K562 (cell line): ENCODE results near the gene KLHL18. TPM values are rescaled to one million over a fixed set of nuclear protein-coding genes. Genes with fewer than 3 reads are reported as not detected.

Experiments
- ATAC-seq: fragments of 200-7000 bp; cut with Tn5 transposase; 3 replicates; pipeline ENCODE4 v1.9.1; 2020; ENCODE audit warnings: moderate library complexity
- BruUV-seq: library from RNA; stranded (reverse); fragments of 400-500 nt; replicated peaks from 2 replicates; lab custom pipeline; 2021; lab: Mats Ljungman, UMichigan
- CTCF ChIA-PET: fragments of 300-600 bp; formaldehyde crosslinking; extraction: SDS; loops from one replicate; lab custom pipeline; 2021; ENCODE audit warnings: low intra/inter-chr PET ratio; lab: Yijun Ruan, JAX
- POLR2A ChIA-PET: fragments of 300-600, 350-650 bp; sonication (Branson Sonifier 250); formaldehyde crosslinking; extraction: SDS; loops from one replicate; lab custom pipeline; 2021; ENCODE audit warnings: antibody characterized with exemption, inconsistent platforms; lab: Yijun Ruan, JAX
- DNase-seq, 4 experiments: peaks; one replicate each; pipeline versions ENCODE4 v3.0.0 to v3.0.0-alpha.2; 2011 to 2018; ENCODE audit warnings: low spot score in 3 of 4, mixed read lengths in 3 of 4; ENCODE audit errors: extremely low read depth in 1 of 4
- FAIRE-seq: peaks from 2 replicates; lab custom pipeline; 2011; peaks lifted over from hg19 to GRCh38; lab: Jason Lieb, UNC
- H2AFZ ChIP-seq: 2 replicates; pipeline ENCODE4 v1.6.0; 2011; ENCODE audit warnings: low read depth, low read length, control low read depth, inconsistent platforms
- H3K27ac ChIP-seq: fragments of 200-600 bp; 3 replicates; pipeline ENCODE4 v1.8.0; 2011; ENCODE audit warnings: low read depth, mild to moderate bottlenecking, control low read depth, inconsistent platforms, low read length, moderate library complexity, mixed read lengths; ENCODE audit errors: extremely low read depth
- H3K27me3 ChIP-seq, 2 experiments: fragments of 300-600 bp in 1 of 2; 2 replicates in 1 of 2; 3 replicates in 1 of 2; pipeline versions ENCODE4 v1.6.0 to v1.8.0; 2011; ENCODE audit warnings: inconsistent platforms in 2 of 2, low read length in 2 of 2, mild to moderate bottlenecking in 1 of 2, mixed read lengths in 1 of 2, moderate library complexity in 1 of 2; ENCODE audit not compliant: control insufficient read depth in 2 of 2, insufficient read depth in 2 of 2
- H3K36me3 ChIP-seq: fragments of 300-600 bp; 3 replicates; pipeline ENCODE4 v1.8.0; 2011; ENCODE audit warnings: mild to moderate bottlenecking, low read length, inconsistent platforms; ENCODE audit not compliant: control insufficient read depth, insufficient read depth
- H3K4me1 ChIP-seq, 2 experiments: fragments of 200-600 bp in 1 of 2; replicated peaks in 1 of 2; 2 replicates in 1 of 2; 3 replicates in 1 of 2; pipeline versions ENCODE4 v1.5.1 to v1.8.0; 2011; ENCODE audit warnings: inconsistent platforms in 2 of 2, low read length in 2 of 2, mild to moderate bottlenecking in 1 of 2, mixed read lengths in 1 of 2, moderate library complexity in 1 of 2; ENCODE audit not compliant: control insufficient read depth in 2 of 2, insufficient read depth in 2 of 2
- H3K4me2 ChIP-seq: 2 replicates; pipeline ENCODE4 v1.6.1; 2011; ENCODE audit warnings: low read length, control low read depth, inconsistent platforms, mixed read lengths; ENCODE audit not compliant: insufficient read depth
- H3K4me3 ChIP-seq: fragments of 200-600 bp; sonication (generic), shearing (Covaris generic); 2 replicates; pipeline ENCODE4 v1.5.1; 2016; ENCODE audit warnings: control low read depth, inconsistent platforms
- H3K79me2 ChIP-seq: fragments of 200-600 bp; 3 replicates; pipeline ENCODE4 v1.8.0; 2011; ENCODE audit warnings: low read length, inconsistent platforms; ENCODE audit not compliant: control insufficient read depth, insufficient read depth
- H3K9ac ChIP-seq, 2 experiments: 2 replicates each; pipeline versions ENCODE4 v1.6.0 to v1.6.1; 2011; ENCODE audit warnings: low read depth in 2 of 2, low read length in 2 of 2, control low read depth in 1 of 2, inconsistent platforms in 1 of 2, mild to moderate bottlenecking in 1 of 2, mixed read lengths in 1 of 2; ENCODE audit not compliant: insufficient read depth in 1 of 2
- H3K9me1 ChIP-seq: one replicate; pipeline ENCODE4 v1.6.0; 2011; ENCODE audit warnings: inconsistent platforms, mild to moderate bottlenecking, low read length, moderate library complexity; ENCODE audit not compliant: control insufficient read depth, insufficient read depth
- H3K9me3 ChIP-seq: replicated peaks from 2 replicates; pipeline ENCODE4 v1.5.1; 2011; ENCODE audit warnings: low read depth, low read length, inconsistent platforms; ENCODE audit not compliant: control insufficient read depth, insufficient read depth
- H4K20me1 ChIP-seq: replicated peaks from 2 replicates; pipeline ENCODE4 v1.6.1; 2011; ENCODE audit warnings: low read length, inconsistent platforms, mixed read lengths; ENCODE audit not compliant: control insufficient read depth, insufficient read depth
- E2F5 ChIP-seq: sonication (generic); formaldehyde crosslinking; IDR thresholded peaks from 2 replicates; pipeline ENCODE4 v1.8.0; 2022; ENCODE audit warnings: mild to moderate bottlenecking, missing genetic modification reagents
- EHMT2 ChIP-seq: fragments of 450-650 bp; IDR thresholded peaks from 2 replicates; pipeline ENCODE4 v1.6.1; 2018; ENCODE audit warnings: antibody characterized with exemption
- GTF2E2 ChIP-seq: fragments of 200-800 bp; sonication (Bioruptor generic); IDR thresholded peaks from 2 replicates; pipeline ENCODE4 v1.6.1; 2016; ENCODE audit warnings: missing genetic modification characterization, missing compliant biosample characterization
- HDAC3 ChIP-seq: fragments of 450-650 bp; IDR thresholded peaks from 2 replicates; pipeline ENCODE4 v1.6.1; 2018; ENCODE audit warnings: borderline replicate concordance, mild to moderate bottlenecking, moderate library complexity; ENCODE audit not compliant: partially characterized antibody
- HIVEP1 ChIP-seq: fragments of 250-450 bp; sonication (Bioruptor Pico); IDR thresholded peaks from 2 replicates; pipeline ENCODE4 v1.4.0; 2020; ENCODE audit warnings: mild to moderate bottlenecking
- NCOA2 ChIP-seq, 2 experiments: fragments of 450-650 bp; IDR thresholded peaks; 2 replicates each; pipeline ENCODE4 v1.6.1; 2018; ENCODE audit warnings: mild to moderate bottlenecking in 2 of 2, moderate library complexity in 1 of 2; ENCODE audit not compliant: partially characterized antibody in 2 of 2
- PYGO2 ChIP-seq: fragments of 450-650 bp; IDR thresholded peaks from 2 replicates; pipeline ENCODE4 v1.6.1; 2016; ENCODE audit warnings: mild to moderate bottlenecking, missing genetic modification characterization, moderate library complexity, missing compliant biosample characterization
- TCF7 ChIP-seq: sonication (generic); IDR thresholded peaks from 2 replicates; pipeline ENCODE4 v1.6.1; 2016; ENCODE audit warnings: antibody characterized with exemption, borderline replicate concordance
- UBTF ChIP-seq, 2 experiments: IDR thresholded peaks; 2 replicates each; pipeline ENCODE4 v1.6.1; 2012; ENCODE audit warnings: improper control_type of control experiment in 2 of 2, low read depth in 2 of 2, low read length in 2 of 2, borderline replicate concordance in 1 of 2
- ZNF592 ChIP-seq: fragments of 450-650 bp; IDR thresholded peaks from 2 replicates; pipeline ENCODE4 v1.6.1; 2017; ENCODE audit warnings: antibody characterized with exemption, mild to moderate bottlenecking
- WGBS: fragments of 100-300 bp; shearing (Covaris generic); methylation state at CpG from one replicate; pipeline ENCODE4 v1.1.6; 2016; ENCODE audit warnings: low coverage, mixed read lengths; ENCODE audit not compliant: insufficient coverage; ENCODE audit errors: missing lambda C conversion rate; 5-methylcytosine and 5-hydroxymethylcytosine counted together
- in situ Hi-C: fragments of 300-500 bp; cut with MboI; formaldehyde crosslinking; loops from 4 replicates; pipeline ENCODE4 v1.15.0; 2018; ENCODE audit warnings: inconsistent platforms, mixed read lengths
- intact Hi-C: fragments of 100-400 bp; cut with micrococcal nuclease; formaldehyde crosslinking; loops from 2 replicates; pipeline ENCODE4 v1.14.2; 2022
- polyA plus RNA-seq, 8 experiments: library from polyadenylated mRNA; depleted of rRNA in 4 of 8; stranded (reverse) in 5 of 8; unstranded in 3 of 8; fragments of >200 nt; fragmentation: Nextera tagmentation in 2 of 8; fragmentation: Illumina TruSeq in 1 of 8; extraction: Ambion mirVana in 2 of 8; extraction: Trizol in 1 of 8; gene quantifications; 2 replicates each; pipeline versions ENCODE4 v1.2.1 to v1.2.3, GENCODE V29; 2011 to 2014; ENCODE audit warnings: inconsistent platforms in 1 of 8, missing spikeins in 1 of 8
- total RNA-seq, 7 experiments: library from RNA; depleted of rRNA in 6 of 7; stranded (reverse); fragments of >200 nt in 6 of 7; fragmentation: Illumina TruSeq in 2 of 7; extraction: Trizol in 2 of 7; gene quantifications; 2 replicates each; pipeline versions ENCODE4 v1.2.1 to v1.2.3, GENCODE V29; 2011 to 2021; ENCODE audit warnings: low replicate concordance in 1 of 7

The KLHL18 gene
- total and polyA plus RNA-seq, 9 of the 15 experiments (the other 6 are each of a cell fraction or from before 2014, with no cell fraction given) = 26.7 to 97.5 (median 48.7) TPM

GRCh38 chr3:47273564-47273963 is 9.2 kb upstream of the KLHL18 start:
- Histone ChIP-seq H3K27me3 (no peaks in the 10 kb centered on the region), H3K9ac (peak overlapping the region in 1 of 2 experiments; percentile 2; a peak in 1 of 4 replicates), H3K9me3 (no peaks in the 10 kb centered on the region), H4K20me1 (no peaks in the 10 kb centered on the region), H3K9me1 (no peaks in the 10 kb centered on the region), H3K4me1 (no peaks in the 10 kb centered on the region), H3K27ac (no peak overlapping the region)
- CTCF ChIA-PET = interaction anchor here (1.4 kb wide), 1 partner anchor 50 kb away, joined by 7 read pairs; no protein-coding TSS in a partner anchor
- WGBS = 60% methylated on average over 5 of the region's 5 CpGs
- no TSS peak for BruUV-seq
- TF ChIP-seq E2F5 (CRISPR knock-in tag) = no peak
- TF ChIP-seq GTF2E2 (tag) = no peak
- no peak for TF ChIP-seq UBTF (IDR thresholded peaks at IDR 0.05; ENCODE audit: borderline replicate concordance in 1 of 2, low read depth in 2 of 2, low read length in 2 of 2)
- no peak for TF ChIP-seq HIVEP1 (CRISPR knock-in tag)
- TF ChIP-seq PYGO2 (tag) = no peak
- no peak for TF ChIP-seq HDAC3
- TF ChIP-seq EHMT2 = no peak
- TF ChIP-seq TCF7 = no peak
- TF ChIP-seq ZNF592 = no peak
- no peak for TF ChIP-seq NCOA2 (IDR thresholded peaks at IDR 0.05; ENCODE audit: partially characterized antibody in 2 of 2)
- TF ChIP-seq, all 486 proteins: peak for 0
- Histone ChIP-seq H3K79me2 (no peaks in the 10 kb centered on the region), H3K4me2 (no peak overlapping the region), H3K36me3 (peaks cover 7% of the 10 kb centered on the region; the same call in 1 of the 3 replicates), H2AFZ (no peak overlapping the region), H3K4me3 (no peak overlapping the region)
- DNase-seq = no peak
- intact Hi-C loops = no loop called here
- no peak for ATAC-seq
- no peak for FAIRE-seq
- POLR2A ChIA-PET = interaction anchor here (1.5 kb wide), 1 partner anchor 8 kb away, joined by 4 read pairs; no protein-coding TSS in a partner anchor
- in situ Hi-C loops = no loop called here
